ENCODE data around the gene IFNA14. TPM values are rescaled to one million over a fixed set of nuclear protein-coding genes. Genes with fewer than 3 reads are reported as not detected.

The IFNA14 gene
- total and polyA plus RNA-seq, 2 experiments from 2014 or later = not detected

DNA sequence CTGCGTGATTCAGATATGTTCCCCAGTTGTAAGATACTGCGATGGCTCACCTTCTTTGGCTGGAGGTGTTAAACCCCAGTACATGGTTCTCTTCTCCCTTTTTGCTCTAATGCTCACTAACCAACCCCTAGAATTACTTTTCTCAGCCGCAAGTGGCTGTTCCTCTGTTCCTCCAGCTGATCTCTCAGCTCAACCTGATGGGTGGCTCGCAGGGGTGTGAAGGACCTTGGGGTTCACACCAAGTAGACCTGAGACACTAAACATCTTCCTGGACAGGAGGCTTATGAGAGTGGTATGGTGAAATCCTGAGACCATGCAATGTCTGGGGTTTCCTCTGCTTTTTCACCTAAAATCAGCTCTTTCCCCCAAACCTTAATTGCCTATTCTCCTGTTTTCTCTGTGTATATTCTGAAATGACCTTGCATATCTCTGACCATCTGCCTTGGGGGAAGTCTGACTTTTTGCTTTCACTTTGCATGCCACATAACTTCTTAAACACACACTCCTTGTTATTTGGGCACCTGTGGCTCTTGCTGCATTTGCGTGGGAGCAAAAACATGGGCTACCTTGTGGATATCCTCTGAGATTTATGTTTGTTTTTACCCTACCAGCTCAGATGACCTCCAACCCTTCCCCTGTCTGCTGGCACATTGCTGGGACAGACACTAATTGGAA is 15.9 kb upstream of the IFNA14 start:
- Histone ChIP-seq H3K36me3 (ENCODE audit: insufficient read depth) (no peaks in the 10 kb centered on the region), H3K9me2 (ENCODE audit: insufficient read depth) (no peaks in the 10 kb centered on the region), H3K27ac (ENCODE audit: low read depth) (no peak overlapping the region), H4K20me1 (replicated peaks; ENCODE audit: insufficient read depth) (no peaks in the 10 kb centered on the region), H3F3A (replicated peaks; ENCODE audit: low read depth) (no peaks in the 10 kb centered on the region), H3K4me2 (no peak overlapping the region), H3K4me1 (ENCODE audit: insufficient read depth) (peaks cover 4% of the 10 kb centered on the region), H2AFZ (no peak overlapping the region), H3K79me2 (replicated peaks; ENCODE audit: insufficient read depth) (no peaks in the 10 kb centered on the region), H3K27me3 (ENCODE audit: insufficient read depth) (peaks cover 12% of the 10 kb centered on the region; the same call in 1 of the 2 replicates), H3K4me3 (no peak overlapping the region)
- DNase-seq (ENCODE audit: low spot score) (no peak), ATAC-seq (no peak)
- H3K27me3 Mint-ChIP-seq (ENCODE audit: insufficient read depth, low read depth, poor library complexity) = peaks cover 2% of the 10 kb centered on the region
- peaks cover 15% of the 10 kb centered on the region for H3K4me1 Mint-ChIP-seq
- no peak overlapping the region for H3K4me3 Mint-ChIP-seq
- H3K9me3 Mint-ChIP-seq = peaks cover 18% of the 10 kb centered on the region
- TF ChIP-seq, protein P1, sequence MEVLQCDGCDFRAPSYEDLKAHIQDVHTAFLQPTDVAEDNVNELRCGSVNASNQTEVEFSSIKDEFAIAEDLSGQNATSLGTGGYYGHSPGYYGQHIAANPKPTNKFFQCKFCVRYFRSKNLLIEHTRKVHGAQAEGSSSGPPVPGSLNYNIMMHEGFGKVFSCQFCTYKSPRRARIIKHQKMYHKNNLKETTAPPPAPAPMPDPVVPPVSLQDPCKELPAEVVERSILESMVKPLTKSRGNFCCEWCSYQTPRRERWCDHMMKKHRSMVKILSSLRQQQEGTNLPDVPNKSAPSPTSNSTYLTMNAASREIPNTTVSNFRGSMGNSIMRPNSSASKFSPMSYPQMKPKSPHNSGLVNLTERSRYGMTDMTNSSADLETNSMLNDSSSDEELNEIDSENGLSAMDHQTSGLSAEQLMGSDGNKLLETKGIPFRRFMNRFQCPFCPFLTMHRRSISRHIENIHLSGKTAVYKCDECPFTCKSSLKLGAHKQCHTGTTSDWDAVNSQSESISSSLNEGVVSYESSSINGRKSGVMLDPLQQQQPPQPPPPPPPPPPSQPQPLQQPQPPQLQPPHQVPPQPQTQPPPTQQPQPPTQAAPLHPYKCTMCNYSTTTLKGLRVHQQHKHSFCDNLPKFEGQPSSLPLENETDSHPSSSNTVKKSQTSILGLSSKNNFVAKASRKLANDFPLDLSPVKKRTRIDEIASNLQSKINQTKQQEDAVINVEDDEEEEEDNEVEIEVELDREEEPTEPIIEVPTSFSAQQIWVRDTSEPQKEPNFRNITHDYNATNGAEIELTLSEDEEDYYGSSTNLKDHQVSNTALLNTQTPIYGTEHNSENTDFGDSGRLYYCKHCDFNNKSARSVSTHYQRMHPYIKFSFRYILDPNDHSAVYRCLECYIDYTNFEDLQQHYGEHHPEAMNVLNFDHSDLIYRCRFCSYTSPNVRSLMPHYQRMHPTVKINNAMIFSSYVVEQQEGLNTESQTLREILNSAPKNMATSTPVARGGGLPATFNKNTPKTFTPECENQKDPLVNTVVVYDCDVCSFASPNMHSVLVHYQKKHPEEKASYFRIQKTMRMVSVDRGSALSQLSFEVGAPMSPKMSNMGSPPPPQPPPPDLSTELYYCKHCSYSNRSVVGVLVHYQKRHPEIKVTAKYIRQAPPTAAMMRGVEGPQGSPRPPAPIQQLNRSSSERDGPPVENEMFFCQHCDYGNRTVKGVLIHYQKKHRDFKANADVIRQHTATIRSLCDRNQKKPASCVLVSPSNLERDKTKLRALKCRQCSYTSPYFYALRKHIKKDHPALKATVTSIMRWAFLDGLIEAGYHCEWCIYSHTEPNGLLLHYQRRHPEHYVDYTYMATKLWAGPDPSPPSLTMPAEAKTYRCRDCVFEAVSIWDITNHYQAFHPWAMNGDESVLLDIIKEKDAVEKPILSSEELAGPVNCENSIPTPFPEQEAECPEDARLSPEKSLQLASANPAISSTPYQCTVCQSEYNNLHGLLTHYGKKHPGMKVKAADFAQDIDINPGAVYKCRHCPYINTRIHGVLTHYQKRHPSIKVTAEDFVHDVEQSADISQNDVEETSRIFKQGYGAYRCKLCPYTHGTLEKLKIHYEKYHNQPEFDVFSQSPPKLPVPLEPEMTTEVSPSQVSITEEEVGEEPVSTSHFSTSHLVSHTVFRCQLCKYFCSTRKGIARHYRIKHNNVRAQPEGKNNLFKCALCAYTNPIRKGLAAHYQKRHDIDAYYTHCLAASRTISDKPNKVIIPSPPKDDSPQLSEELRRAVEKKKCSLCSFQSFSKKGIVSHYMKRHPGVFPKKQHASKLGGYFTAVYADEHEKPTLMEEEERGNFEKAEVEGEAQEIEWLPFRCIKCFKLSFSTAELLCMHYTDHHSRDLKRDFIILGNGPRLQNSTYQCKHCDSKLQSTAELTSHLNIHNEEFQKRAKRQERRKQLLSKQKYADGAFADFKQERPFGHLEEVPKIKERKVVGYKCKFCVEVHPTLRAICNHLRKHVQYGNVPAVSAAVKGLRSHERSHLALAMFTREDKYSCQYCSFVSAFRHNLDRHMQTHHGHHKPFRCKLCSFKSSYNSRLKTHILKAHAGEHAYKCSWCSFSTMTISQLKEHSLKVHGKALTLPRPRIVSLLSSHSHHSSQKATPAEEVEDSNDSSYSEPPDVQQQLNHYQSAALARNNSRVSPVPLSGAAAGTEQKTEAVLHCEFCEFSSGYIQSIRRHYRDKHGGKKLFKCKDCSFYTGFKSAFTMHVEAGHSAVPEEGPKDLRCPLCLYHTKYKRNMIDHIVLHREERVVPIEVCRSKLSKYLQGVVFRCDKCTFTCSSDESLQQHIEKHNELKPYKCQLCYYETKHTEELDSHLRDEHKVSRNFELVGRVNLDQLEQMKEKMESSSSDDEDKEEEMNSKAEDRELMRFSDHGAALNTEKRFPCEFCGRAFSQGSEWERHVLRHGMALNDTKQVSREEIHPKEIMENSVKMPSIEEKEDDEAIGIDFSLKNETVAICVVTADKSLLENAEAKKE (CRISPR knock-in tag; IDR thresholded peaks at IDR 0.05) = no peak
- TF ChIP-seq, protein P2, sequence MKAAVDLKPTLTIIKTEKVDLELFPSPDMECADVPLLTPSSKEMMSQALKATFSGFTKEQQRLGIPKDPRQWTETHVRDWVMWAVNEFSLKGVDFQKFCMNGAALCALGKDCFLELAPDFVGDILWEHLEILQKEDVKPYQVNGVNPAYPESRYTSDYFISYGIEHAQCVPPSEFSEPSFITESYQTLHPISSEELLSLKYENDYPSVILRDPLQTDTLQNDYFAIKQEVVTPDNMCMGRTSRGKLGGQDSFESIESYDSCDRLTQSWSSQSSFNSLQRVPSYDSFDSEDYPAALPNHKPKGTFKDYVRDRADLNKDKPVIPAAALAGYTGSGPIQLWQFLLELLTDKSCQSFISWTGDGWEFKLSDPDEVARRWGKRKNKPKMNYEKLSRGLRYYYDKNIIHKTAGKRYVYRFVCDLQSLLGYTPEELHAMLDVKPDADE (IDR thresholded peaks at IDR 0.05) = no peak
- no peak for TF ChIP-seq JUNB (IDR thresholded peaks at IDR 0.05; ENCODE audit: unreplicated experiment)
- H3K36me3 Mint-ChIP-seq (ENCODE audit: low read depth) = 0 out of 3 replicates have a peak, but pooled peaks cover 4% of the 10 kb centered on the region
- H3K27ac Mint-ChIP-seq = no peak overlapping the region
